GM18499 (cell line): ENCODE results near the gene ELMO1.

Source experiments
- ATAC-seq: cut with Tn5 transposase; IDR thresholded peaks from one replicate; pipeline ENCODE4 v1.9.1; 2021; ENCODE audit warnings: moderate number of reproducible peaks; ENCODE audit not compliant: insufficient read depth, unreplicated experiment

The ELMO1 gene

DNA sequence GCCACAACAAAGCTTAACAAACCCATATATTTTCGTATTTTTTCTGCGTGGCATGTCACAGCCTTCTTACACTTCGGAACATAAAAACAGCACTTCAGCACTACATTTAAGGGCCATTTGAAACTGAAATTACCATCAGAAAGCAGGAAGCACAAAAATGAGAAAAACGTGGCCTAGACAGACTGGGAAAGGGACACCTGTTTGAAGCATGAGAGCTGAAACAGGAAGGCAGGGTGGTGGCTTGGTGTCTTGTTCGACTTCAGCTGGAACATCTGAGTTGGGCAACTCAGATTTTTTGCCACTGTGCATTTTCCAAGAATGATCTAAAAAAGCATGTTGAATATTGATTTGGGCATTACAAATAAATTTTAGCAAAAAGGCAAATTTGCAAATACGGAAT, 243.2 kb downstream of the ELMO1 start:
- ATAC-seq = no peak

DNA sequence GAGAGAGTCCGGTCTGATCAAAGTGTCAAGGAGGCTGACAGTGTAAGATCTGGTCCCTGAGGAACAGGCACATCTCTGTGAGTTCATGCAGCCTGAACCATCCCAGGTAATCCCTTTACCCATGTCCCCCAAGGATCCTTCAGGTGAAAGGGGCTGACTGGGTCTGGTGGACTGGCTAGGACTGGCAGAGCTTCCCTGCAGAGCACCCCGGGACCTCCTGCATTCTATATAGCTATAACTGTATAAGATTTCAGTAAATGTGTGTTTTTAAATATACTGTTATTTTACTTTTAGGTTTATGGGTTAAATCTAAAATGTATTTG, 246.8 kb downstream of the ELMO1 start:
- ATAC-seq = no peak

- ATAC-seq = peak; percentile 46
Observed at GRCh38 chr7:37201003-37201875, 247.4 kb downstream of the ELMO1 start.

DNA sequence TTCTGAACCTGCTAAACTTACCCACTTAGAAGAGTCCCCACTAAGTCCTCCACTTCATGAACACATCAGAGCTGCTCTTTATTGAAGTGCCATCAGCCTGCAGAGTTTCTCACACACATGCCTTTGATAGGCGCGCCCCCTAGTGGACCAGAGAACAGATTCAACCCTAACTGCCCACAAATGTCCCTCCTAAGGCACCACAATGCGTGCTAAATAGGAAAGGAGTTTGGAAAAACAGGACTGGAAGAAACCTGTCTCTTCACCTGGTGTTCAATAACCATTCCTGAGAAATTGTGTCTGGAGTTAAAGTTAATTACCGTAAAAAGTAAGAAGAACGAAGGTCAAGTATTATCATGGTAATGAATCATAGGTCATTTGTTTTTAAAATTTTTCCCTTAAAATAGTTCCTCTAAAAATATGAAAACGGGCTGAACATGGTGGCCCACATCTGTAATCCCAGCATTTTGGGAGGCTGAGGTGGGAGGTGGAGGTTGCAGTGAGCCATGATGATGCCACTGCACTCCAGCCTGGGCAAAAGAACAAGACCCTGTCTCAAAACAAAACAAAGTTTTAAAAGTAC, 249.7 kb downstream of the ELMO1 start:
- ATAC-seq = no peak

- ATAC-seq = no peak
Observed at GRCh38 chr7:37198041-37198905, 250.4 kb downstream of the ELMO1 start.

- no peak for ATAC-seq
Observed at GRCh38 chr7:37197108-37197507, 251.6 kb downstream of the ELMO1 start.

DNA sequence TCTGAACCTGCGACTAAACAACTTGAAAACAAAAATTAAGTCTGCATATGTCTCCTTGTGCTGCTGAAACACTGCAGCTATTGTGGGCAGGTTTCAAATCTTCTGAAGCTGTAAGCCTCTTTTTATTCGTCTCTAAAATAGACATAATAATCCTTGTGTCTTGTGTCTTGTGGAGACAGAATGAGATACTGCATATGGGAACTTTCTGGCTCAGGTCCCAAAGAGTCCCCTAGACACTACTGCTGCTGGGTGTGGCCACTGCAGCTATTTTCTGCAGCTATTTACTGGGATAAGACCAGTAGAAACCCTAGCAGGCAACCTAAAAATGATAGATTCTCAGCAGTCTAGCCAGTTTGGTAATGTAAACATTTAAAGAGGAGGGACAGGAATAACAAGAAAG, 252.0 kb downstream of the ELMO1 start:
- ATAC-seq = no peak

- no peak for ATAC-seq
Observed at GRCh38 chr7:37195388-37195787, 253.3 kb downstream of the ELMO1 start.

GRCh38 chr7:37194943-37195342, 253.7 kb downstream of the ELMO1 start:
- no peak for ATAC-seq

DNA sequence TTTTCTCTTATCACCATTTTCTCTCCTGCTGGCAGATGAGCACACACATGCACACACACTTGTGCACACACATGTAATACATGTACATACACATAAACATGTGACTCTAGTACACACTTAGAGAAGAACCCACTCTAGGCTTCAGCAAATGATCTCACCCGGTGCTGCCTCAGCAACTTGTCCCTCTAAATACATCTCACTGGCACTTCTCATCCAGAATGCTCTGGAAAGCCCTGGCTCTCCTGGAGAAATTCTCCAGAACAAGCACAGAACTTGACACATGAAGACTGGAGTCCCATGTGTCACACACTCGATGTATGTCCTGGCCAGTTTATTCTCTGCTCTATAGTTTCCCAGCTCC, 254.9 kb downstream of the ELMO1 start:
- no peak for ATAC-seq

DNA sequence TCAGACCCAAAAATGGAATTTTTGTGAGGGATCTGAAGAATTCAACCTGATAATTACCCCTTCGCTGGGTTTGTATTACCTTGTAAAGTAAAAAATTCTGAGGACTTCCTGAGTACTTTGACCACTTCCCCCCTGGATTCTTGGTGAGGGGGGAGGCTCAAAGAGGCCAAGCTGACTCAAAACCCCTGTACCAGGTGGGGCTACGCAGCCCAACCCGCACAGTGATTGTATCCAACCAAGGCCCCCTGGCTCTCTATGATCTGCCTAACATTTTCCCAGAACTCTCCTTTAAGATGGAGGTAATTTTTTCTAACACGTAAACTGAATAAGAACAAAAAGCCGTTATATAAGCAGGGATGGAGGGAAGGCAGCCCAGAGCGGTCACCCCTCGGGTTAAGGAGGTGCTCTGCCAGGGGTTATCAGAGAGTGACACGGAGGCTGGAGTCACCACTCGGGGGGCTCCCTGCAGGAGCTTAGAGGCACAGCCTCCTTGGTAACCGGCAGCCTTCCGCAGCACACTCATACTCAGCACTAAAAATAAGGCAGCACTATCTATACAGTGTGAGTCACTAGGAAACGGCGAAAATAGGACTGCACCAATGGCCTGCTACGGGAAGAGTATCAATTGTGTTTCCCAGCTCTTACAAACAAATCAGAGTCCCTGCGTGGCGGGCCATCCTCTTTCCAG, 255.4 kb downstream of the ELMO1 start:
- no peak for ATAC-seq

- no peak for ATAC-seq
Observed at GRCh38 chr7:37191797-37192196, 256.9 kb downstream of the ELMO1 start.

DNA sequence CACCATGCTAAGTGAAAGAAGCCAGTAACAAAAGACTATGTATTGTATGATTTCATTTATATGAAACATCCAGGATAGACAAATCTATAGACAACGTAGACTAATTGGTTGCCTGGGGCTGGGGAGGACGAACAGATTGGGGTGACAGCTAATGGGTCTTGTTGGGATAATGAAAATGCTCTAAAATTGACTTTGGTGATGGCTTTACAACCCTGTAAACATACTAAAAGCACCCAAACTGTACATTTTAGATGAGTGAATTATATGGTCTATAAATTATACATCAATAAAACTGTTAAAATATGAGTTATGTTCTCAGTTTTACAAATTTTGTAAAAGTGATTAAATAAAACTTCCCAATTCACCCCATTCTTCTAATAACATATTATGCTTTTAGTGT, 261.5 kb downstream of the ELMO1 start:
- no peak for ATAC-seq

GRCh38 chr7:37186753-37187152, 261.9 kb downstream of the ELMO1 start:
- ATAC-seq = no peak

DNA sequence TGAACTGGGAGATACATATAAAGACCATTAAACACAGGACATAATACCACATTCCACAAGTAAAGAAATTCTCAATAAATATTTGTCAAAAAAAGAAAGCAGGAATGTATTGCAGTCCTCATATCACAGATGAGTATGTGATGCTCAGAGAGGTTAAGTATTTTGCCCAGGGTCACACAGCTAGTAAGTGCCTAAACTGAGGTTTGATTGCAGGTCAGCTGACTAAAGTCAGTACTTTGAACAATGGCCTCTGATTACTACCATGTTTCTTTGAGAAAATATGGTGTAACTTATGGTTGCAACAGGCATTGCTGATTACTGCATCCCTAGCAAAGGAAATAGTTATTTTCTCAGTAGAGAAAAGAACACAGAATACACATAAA, 267.1 kb downstream of the ELMO1 start:
- ATAC-seq = no peak

GRCh38 chr7:37180828-37181549, 267.7 kb downstream of the ELMO1 start:
- ATAC-seq = no peak

- ATAC-seq = no peak
Observed at GRCh38 chr7:37176079-37176478, 272.6 kb downstream of the ELMO1 start.

GRCh38 chr7:37174460-37174859, 274.2 kb downstream of the ELMO1 start:
- no peak for ATAC-seq

DNA sequence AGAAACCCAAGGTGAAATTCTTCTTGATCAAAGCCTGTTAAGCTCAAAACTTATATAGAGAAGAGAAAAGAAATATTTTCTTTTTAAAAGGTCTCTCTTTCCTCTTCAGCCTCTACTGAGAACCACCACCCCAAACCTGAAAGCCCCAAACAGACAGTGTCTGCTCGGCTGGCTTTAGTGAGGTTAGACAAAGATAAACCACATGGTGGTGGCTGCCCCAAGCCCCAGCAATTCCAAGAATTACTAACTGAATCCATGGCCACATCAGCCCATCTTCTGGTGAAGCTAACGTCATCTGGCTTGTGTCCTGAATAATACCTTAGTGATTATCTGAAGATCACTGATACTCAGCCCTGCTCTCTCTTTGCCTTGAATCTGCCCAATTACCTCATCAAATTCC, 275.0 kb downstream of the ELMO1 start:
- ATAC-seq = no peak

GRCh38 chr7:37162106-37162505, 286.6 kb downstream of the ELMO1 start:
- no peak for ATAC-seq
